ENCODE results near the gene MEI4.

DNA sequence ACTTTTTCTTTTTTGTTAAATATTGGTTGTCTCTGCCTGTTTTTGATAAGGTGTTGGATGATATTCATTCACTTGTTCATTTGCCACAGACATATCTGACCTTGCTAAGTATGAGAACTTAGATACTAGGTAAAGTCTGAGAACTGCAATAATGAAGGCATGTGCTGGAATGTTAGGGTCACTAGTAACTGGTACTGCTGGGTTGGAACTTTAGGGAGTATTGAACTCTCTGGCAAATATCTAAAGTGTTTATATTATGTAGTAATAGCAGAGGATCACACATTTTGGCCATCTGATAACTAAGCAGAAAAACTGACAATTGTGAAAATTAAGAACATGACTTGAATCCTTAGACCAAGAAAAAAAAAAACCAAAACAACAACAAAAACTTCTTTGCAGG lies 162.7 kb downstream of the MEI4 start:
- TF ChIP-seq, protein P1, sequence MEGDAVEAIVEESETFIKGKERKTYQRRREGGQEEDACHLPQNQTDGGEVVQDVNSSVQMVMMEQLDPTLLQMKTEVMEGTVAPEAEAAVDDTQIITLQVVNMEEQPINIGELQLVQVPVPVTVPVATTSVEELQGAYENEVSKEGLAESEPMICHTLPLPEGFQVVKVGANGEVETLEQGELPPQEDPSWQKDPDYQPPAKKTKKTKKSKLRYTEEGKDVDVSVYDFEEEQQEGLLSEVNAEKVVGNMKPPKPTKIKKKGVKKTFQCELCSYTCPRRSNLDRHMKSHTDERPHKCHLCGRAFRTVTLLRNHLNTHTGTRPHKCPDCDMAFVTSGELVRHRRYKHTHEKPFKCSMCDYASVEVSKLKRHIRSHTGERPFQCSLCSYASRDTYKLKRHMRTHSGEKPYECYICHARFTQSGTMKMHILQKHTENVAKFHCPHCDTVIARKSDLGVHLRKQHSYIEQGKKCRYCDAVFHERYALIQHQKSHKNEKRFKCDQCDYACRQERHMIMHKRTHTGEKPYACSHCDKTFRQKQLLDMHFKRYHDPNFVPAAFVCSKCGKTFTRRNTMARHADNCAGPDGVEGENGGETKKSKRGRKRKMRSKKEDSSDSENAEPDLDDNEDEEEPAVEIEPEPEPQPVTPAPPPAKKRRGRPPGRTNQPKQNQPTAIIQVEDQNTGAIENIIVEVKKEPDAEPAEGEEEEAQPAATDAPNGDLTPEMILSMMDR (IDR thresholded peaks at IDR 0.05): no peak
- TF ChIP-seq POLR2A (IDR thresholded peaks at IDR 0.05): no peak

Measured in prostate gland (tissue), 2 donors.